ENCODE measurements around the gene EVC. TPM values are rescaled to one million over a fixed set of nuclear protein-coding genes. Genes with fewer than 3 reads are reported as not detected.

The EVC gene
- total RNA-seq, 1 donor = 69.1 TPM

- Histone ChIP-seq H3K4me1 (ENCODE audit: insufficient read depth, low read length) (no peaks in the 10 kb centered on the region), H2AFZ (ENCODE audit: low read length) (no peak overlapping the region), H3K4me3 (ENCODE audit: insufficient read depth, low read length) (no peak overlapping the region), H3K36me3 (ENCODE audit: insufficient read depth, low read length) (peaks cover 50% of the 10 kb centered on the region), H3K9me3 (ENCODE audit: low read depth, low read length) (peaks cover 6% of the 10 kb centered on the region), H3K79me2 (ENCODE audit: insufficient read depth, low read length) (peaks cover 16% of the 10 kb centered on the region), H4K20me1 (ENCODE audit: insufficient read depth, low read length) (no peaks in the 10 kb centered on the region), H3K27me3 (ENCODE audit: insufficient read depth, low read length) (no peaks in the 10 kb centered on the region), H3K27ac (ENCODE audit: low read depth, low read length) (peak overlapping the region; percentile 49), H3K4me2 (ENCODE audit: insufficient read depth, low read length) (no peak overlapping the region)
- no peak for DNase-seq (ENCODE audit: insufficient read length, low spot score, missing footprints)
- TF ChIP-seq, protein P1, sequence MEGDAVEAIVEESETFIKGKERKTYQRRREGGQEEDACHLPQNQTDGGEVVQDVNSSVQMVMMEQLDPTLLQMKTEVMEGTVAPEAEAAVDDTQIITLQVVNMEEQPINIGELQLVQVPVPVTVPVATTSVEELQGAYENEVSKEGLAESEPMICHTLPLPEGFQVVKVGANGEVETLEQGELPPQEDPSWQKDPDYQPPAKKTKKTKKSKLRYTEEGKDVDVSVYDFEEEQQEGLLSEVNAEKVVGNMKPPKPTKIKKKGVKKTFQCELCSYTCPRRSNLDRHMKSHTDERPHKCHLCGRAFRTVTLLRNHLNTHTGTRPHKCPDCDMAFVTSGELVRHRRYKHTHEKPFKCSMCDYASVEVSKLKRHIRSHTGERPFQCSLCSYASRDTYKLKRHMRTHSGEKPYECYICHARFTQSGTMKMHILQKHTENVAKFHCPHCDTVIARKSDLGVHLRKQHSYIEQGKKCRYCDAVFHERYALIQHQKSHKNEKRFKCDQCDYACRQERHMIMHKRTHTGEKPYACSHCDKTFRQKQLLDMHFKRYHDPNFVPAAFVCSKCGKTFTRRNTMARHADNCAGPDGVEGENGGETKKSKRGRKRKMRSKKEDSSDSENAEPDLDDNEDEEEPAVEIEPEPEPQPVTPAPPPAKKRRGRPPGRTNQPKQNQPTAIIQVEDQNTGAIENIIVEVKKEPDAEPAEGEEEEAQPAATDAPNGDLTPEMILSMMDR (IDR thresholded peaks at IDR 0.05; ENCODE audit: extremely low read depth, low read depth, low read length) = no peak
Measured at GRCh38 chr4:5772528-5773270, 61.7 kb downstream of the EVC start.

- Histone ChIP-seq H3K4me1 (ENCODE audit: insufficient read depth, low read length) (no peaks in the 10 kb centered on the region), H3K36me3 (ENCODE audit: insufficient read depth, low read length) (peaks cover 46% of the 10 kb centered on the region), H3K4me2 (ENCODE audit: insufficient read depth, low read length) (no peak overlapping the region), H3K27ac (ENCODE audit: low read depth, low read length) (peak overlapping the region; percentile 49), H3K9me3 (ENCODE audit: low read depth, low read length) (peaks cover 6% of the 10 kb centered on the region), H3K27me3 (ENCODE audit: insufficient read depth, low read length) (no peaks in the 10 kb centered on the region), H3K79me2 (ENCODE audit: insufficient read depth, low read length) (peaks cover 12% of the 10 kb centered on the region), H3K4me3 (ENCODE audit: insufficient read depth, low read length) (no peak overlapping the region), H2AFZ (ENCODE audit: low read length) (no peak overlapping the region), H4K20me1 (ENCODE audit: insufficient read depth, low read length) (no peaks in the 10 kb centered on the region)
- DNase-seq (ENCODE audit: insufficient read length, low spot score, missing footprints) = peak; percentile 3
- TF ChIP-seq, protein P1 (IDR thresholded peaks at IDR 0.05; ENCODE audit: extremely low read depth, low read depth, low read length) = no peak
Measured at GRCh38 chr4:5773271-5773555, 62.2 kb downstream of the EVC start.

GRCh38 chr4:5774416-5775036 is 63.5 kb downstream of the EVC start:
- no peaks in the 10 kb centered on the region for H4K20me1 ChIP-seq (ENCODE audit: insufficient read depth, low read length)

GRCh38 chr4:5776510-5776909 is 65.5 kb downstream of the EVC start:
- no peak overlapping the region for H3K27ac ChIP-seq (ENCODE audit: low read depth, low read length)
- peaks cover 37% of the 10 kb centered on the region for H3K36me3 ChIP-seq (ENCODE audit: insufficient read depth, low read length)
- peaks cover 4% of the 10 kb centered on the region for H4K20me1 ChIP-seq (ENCODE audit: insufficient read depth, low read length)
- no peak overlapping the region for H3K4me2 ChIP-seq (ENCODE audit: insufficient read depth, low read length)
- H2AFZ ChIP-seq (ENCODE audit: low read length) = no peak overlapping the region
- no peaks in the 10 kb centered on the region for H3K27me3 ChIP-seq (ENCODE audit: insufficient read depth, low read length)
- no peaks in the 10 kb centered on the region for H3K4me1 ChIP-seq (ENCODE audit: insufficient read depth, low read length)
- TF ChIP-seq, protein P1 (IDR thresholded peaks at IDR 0.05; ENCODE audit: extremely low read depth, low read depth, low read length) = no peak
- no peak overlapping the region for H3K4me3 ChIP-seq (ENCODE audit: insufficient read depth, low read length)
- H3K9me3 ChIP-seq (ENCODE audit: low read depth, low read length) = peaks cover 6% of the 10 kb centered on the region
- peaks cover 23% of the 10 kb centered on the region for H3K79me2 ChIP-seq (ENCODE audit: insufficient read depth, low read length)
- DNase-seq (ENCODE audit: insufficient read length, low spot score, missing footprints) = peak; percentile 57

More at GRCh38 chr4:5774416-5775036, 63.5 kb downstream of the EVC start:
- no peaks in the 10 kb centered on the region for H3K4me1 ChIP-seq (ENCODE audit: insufficient read depth, low read length)
- peaks cover 39% of the 10 kb centered on the region for H3K36me3 ChIP-seq (ENCODE audit: insufficient read depth, low read length)
- no peak overlapping the region for H2AFZ ChIP-seq (ENCODE audit: low read length)
- H3K4me3 ChIP-seq (ENCODE audit: insufficient read depth, low read length) = no peak overlapping the region
- TF ChIP-seq, protein P1 (IDR thresholded peaks at IDR 0.05; ENCODE audit: extremely low read depth, low read depth, low read length) = no peak
- H3K27ac ChIP-seq (ENCODE audit: low read depth, low read length) = peak overlapping the region; percentile 49
- H3K4me2 ChIP-seq (ENCODE audit: insufficient read depth, low read length) = no peak overlapping the region
- H3K27me3 ChIP-seq (ENCODE audit: insufficient read depth, low read length) = no peaks in the 10 kb centered on the region
- peaks cover 11% of the 10 kb centered on the region for H3K79me2 ChIP-seq (ENCODE audit: insufficient read depth, low read length)
- DNase-seq (ENCODE audit: insufficient read length, low spot score, missing footprints) = no peak
- H3K9me3 ChIP-seq (ENCODE audit: low read depth, low read length) = peaks cover 6% of the 10 kb centered on the region
